ENCODE results near the gene EBLN1. TPM values are rescaled to one million over a fixed set of nuclear protein-coding genes. Genes with fewer than 3 reads are reported as not detected.
A peak's percentile ranks its signal among the peaks of the same experiment; 100 is the strongest.
"Not testable (repeated sequence)": the region's sequence is repeated elsewhere in the genome, so short reads cannot be mapped to it uniquely, and the experiment has no call there.

EBLN1 gene
- total RNA-seq, 1 experiment from 2014 or later: not detected

GRCh38 chr10:22244855-22245254, 27.0 kb upstream of the EBLN1 start:
- H3K4me3 ChIP-seq: no peak overlapping the region
- peak overlapping the region; percentile 66; the same call in 1 of the 2 replicates for H3K27ac ChIP-seq
- H3K27me3 ChIP-seq (replicated peaks): no peaks in the 10 kb centered on the region
- H3K9me3 ChIP-seq (replicated peaks): no peaks in the 10 kb centered on the region
- H3K36me3 ChIP-seq: no peaks in the 10 kb centered on the region
- H3K4me1 ChIP-seq (replicated peaks): peaks cover 29% of the 10 kb centered on the region
- DNase-seq (ENCODE audit: low read depth in 1 of 2, low spot score in 2 of 2): no peak

DNA sequence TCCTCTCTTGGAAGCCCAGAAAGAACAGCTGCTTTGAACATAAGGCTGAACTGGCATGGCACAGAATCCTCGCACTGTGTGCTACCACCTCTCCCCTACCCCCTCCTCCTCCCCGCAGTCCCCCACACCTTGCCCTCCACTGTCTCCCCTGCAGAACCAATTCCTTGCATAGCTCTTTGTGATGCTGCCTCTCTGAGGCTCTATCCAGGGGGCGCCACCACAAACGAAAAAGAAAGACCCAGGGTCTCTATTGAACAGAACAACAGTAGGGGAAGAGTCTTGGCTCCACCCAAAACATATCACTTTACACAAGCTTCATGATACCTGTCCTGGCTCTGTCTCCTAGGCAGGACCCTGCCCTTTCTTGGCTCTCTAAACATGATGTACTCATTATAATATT, 26.2 kb upstream of the EBLN1 start:
- no peaks in the 10 kb centered on the region for H3K27me3 ChIP-seq (replicated peaks)
- H3K27ac ChIP-seq: no peak overlapping the region
- H3K9me3 ChIP-seq (replicated peaks): no peaks in the 10 kb centered on the region
- H3K4me3 ChIP-seq: no peak overlapping the region
- DNase-seq (ENCODE audit: low read depth in 1 of 2, low spot score in 2 of 2): no peak
- H3K36me3 ChIP-seq: no peaks in the 10 kb centered on the region
- peaks cover 29% of the 10 kb centered on the region for H3K4me1 ChIP-seq (replicated peaks)

DNA sequence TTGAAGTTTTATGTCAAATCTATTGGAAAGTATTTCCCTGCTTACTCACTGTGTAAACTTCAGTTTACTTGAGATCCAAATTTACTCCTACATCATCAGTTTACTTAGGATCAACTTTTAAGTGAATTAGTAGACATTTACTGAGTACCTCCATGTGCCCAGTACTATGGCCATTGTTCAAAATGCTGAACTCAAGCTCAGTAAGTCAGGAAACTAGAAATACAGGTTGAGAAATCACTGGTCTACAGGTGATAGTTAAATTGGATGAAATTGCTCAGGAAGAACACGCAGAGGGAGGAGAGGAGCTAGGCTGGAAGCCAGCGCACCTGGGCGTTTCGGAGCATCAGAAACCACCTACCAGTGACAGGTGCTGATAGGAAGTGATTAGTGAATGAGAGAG, 25.5 kb upstream of the EBLN1 start:
- H3K36me3 ChIP-seq: no peaks in the 10 kb centered on the region
- DNase-seq (ENCODE audit: low read depth in 1 of 2, low spot score in 2 of 2): no peak
- H3K27me3 ChIP-seq (replicated peaks): no peaks in the 10 kb centered on the region
- H3K4me3 ChIP-seq: no peak overlapping the region
- H3K9me3 ChIP-seq (replicated peaks): no peaks in the 10 kb centered on the region
- peaks cover 29% of the 10 kb centered on the region for H3K4me1 ChIP-seq (replicated peaks)
- H3K27ac ChIP-seq: no peak overlapping the region

GRCh38 chr10:22231260-22231659, 13.4 kb upstream of the EBLN1 start:
- H3K4me3 ChIP-seq: no peak overlapping the region
- H3K27ac ChIP-seq: no peak overlapping the region
- H3K4me1 ChIP-seq (replicated peaks): peaks cover 12% of the 10 kb centered on the region; the same call in 1 of the 2 replicates
- no peaks in the 10 kb centered on the region for H3K36me3 ChIP-seq
- H3K27me3 ChIP-seq (replicated peaks): peaks cover 4% of the 10 kb centered on the region
- no peaks in the 10 kb centered on the region for H3K9me3 ChIP-seq (replicated peaks)
- no peak for DNase-seq (ENCODE audit: low read depth in 1 of 2, low spot score in 2 of 2)

DNA sequence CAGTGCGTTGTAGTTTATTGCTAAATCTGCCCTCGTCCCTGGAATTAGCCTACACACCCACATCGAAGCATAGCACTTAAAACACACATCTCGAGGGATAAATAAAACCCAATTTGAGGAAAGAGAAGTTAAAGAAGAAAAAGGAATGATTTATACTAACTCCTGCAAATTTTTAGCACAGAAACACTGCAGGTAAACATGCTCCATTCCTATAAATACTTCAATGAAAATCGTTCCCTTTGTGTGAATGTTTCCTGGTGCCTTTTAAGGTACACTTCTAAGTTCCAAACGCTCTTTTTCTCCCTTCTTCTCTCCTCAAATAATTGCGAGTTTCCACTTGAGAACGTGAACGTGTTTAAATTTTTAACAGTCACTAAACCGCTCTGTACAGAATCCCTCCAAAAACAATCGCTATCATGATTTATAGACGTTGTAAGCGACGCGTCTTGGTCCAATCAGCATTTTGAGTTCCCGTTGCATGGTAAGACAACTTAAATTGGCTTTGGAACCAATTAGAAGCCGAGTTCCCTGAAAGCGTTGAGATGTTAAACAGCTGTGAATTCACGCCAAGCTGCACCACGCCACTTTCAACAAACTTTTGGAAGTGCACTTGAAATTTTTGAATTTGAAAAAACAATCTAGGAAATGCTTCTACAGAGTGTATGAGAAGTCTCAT, 12.5 kb upstream of the EBLN1 start:
- Histone ChIP-seq H3K9me3 (replicated peaks) (no peaks in the 10 kb centered on the region), H3K27ac (peak overlapping the region; percentile 58), H3K36me3 (no peaks in the 10 kb centered on the region), H3K4me3 (peak overlapping the region; percentile 47), H3K4me1 (replicated peaks) (peaks cover 12% of the 10 kb centered on the region; the same call in 1 of the 2 replicates), H3K27me3 (replicated peaks) (peaks cover under 1% of the 10 kb centered on the region; the same call in 1 of the 2 replicates)
- DNase-seq (ENCODE audit: low read depth in 1 of 2, low spot score in 2 of 2): peak in 1 of 2 experiments; percentile 46

DNA sequence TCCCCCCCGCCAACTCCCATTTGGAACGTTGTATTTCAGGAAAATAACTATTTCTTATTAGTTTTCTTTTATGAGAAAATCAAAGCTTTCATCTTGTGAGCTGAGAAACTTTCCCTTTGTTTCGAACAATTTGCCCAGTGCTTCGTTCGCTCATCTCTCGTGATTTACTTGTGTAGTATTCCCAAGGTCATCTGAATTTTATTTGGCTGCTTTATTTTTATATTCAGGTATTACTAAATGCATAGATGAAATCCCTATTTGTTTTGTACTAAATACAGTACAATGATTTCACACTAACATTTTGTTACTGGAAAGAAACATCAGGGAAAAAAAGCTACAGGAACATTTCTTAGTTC, 12.0 kb upstream of the EBLN1 start:
- H3K9me3 ChIP-seq (replicated peaks): no peaks in the 10 kb centered on the region
- H3K4me3 ChIP-seq: peak overlapping the region; percentile 47
- no peak for DNase-seq (ENCODE audit: low read depth in 1 of 2, low spot score in 2 of 2)
- no peaks in the 10 kb centered on the region for H3K27me3 ChIP-seq (replicated peaks)
- no peaks in the 10 kb centered on the region for H3K36me3 ChIP-seq
- H3K27ac ChIP-seq: peak overlapping the region; percentile 58
- peaks cover 12% of the 10 kb centered on the region; the same call in 1 of the 2 replicates for H3K4me1 ChIP-seq (replicated peaks)

GRCh38 chr10:22228943-22229801, 11.4 kb upstream of the EBLN1 start:
- peak; percentile 92 to 98 for DNase-seq (ENCODE audit: low read depth in 1 of 2, low spot score in 2 of 2)
- Histone ChIP-seq H3K4me3 (peak overlapping the region; percentile 47), H3K27ac (peak overlapping the region; percentile 58), H3K27me3 (replicated peaks) (no peaks in the 10 kb centered on the region), H3K9me3 (replicated peaks) (no peaks in the 10 kb centered on the region), H3K36me3 (no peaks in the 10 kb centered on the region), H3K4me1 (replicated peaks) (peaks cover 12% of the 10 kb centered on the region; the same call in 1 of the 2 replicates)

GRCh38 chr10:22228167-22228938, 10.5 kb upstream of the EBLN1 start:
- peak overlapping the region; percentile 41 for H3K27ac ChIP-seq
- DNase-seq (ENCODE audit: low read depth in 1 of 2, low spot score in 2 of 2): no peak
- peaks cover 12% of the 10 kb centered on the region; the same call in 1 of the 2 replicates for H3K4me1 ChIP-seq (replicated peaks)

DNA sequence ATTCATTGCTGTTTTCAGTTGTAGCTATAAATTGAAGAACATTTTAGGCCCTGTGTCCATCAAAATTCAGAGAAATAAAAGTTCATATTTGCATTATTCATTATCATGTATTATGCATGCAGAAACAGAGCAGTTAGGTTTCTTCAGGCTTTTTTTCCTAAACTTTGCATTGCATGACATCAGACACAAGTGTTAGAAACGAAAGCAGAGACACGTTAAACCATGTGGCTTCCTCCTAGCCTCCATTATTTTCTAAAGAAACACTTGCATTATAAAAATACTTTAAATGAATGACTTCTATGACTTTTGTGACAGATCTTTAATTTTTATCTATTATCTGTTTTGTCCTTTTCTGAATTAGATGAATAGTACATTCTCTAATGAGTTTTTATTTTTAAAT, 8.8 kb upstream of the EBLN1 start:
- H3K4me3 ChIP-seq: no peak overlapping the region
- no peak overlapping the region for H3K27ac ChIP-seq
- peaks cover 12% of the 10 kb centered on the region; the same call in 1 of the 2 replicates for H3K4me1 ChIP-seq (replicated peaks)
- H3K27me3 ChIP-seq (replicated peaks): no peaks in the 10 kb centered on the region
- H3K9me3 ChIP-seq (replicated peaks): no peaks in the 10 kb centered on the region
- no peaks in the 10 kb centered on the region for H3K36me3 ChIP-seq
- no peak for DNase-seq (ENCODE audit: low read depth in 1 of 2, low spot score in 2 of 2)

More at GRCh38 chr10:22228167-22228938, 10.5 kb upstream of the EBLN1 start:
- H3K4me3 ChIP-seq: peak overlapping the region; percentile 47
- H3K27me3 ChIP-seq (replicated peaks): no peaks in the 10 kb centered on the region
- no peaks in the 10 kb centered on the region for H3K36me3 ChIP-seq
- no peaks in the 10 kb centered on the region for H3K9me3 ChIP-seq (replicated peaks)

DNA sequence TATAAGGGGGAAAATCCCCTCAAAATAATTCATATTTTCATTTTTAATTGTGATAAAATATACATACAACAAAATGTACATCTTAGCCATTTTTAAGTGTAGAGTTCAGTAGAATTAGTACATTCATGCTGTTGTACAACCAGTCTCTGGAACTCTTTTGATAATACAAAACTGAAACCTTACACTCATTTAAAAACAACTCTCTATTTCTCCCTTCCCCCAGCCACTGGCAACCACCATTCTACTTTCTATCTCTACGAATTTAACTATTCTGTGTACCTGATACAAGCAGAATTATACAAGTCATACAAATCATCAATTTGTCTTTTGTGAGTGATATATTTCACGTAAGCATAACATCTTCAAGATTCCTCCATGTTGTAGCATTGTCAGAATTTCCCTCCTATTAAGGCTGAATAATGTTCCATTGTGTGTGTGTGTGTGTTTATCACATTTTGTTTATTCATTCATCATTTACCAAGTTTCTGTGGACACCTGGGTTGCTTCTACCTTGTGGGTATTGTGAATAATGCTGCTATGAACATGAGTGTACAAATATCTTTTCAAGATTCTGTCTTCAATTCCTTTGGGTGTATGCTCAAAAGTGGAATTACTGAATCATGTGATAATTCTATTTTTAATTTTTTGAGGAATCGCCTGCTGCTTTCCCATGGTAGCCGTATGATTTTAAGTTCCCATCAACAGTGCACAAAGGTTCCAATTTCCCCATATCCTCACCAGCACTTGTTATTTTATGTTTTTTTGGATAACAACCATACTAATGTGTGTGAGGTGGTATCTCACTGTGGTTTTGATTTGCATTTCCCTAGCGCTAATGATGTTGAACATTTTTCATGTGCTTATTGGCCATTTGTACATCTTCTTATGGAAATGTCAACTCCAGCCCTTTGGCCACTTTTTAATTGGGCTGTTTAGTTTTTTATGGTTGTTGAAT, 4.7 kb upstream of the EBLN1 start:
- H3K4me1 ChIP-seq (replicated peaks): no peaks in the 10 kb centered on the region
- H3K9me3 ChIP-seq (replicated peaks): no peaks in the 10 kb centered on the region
- no peak overlapping the region for H3K27ac ChIP-seq
- H3K27me3 ChIP-seq (replicated peaks): no peaks in the 10 kb centered on the region
- no peak overlapping the region for H3K4me3 ChIP-seq
- no peak for DNase-seq (ENCODE audit: low read depth in 1 of 2, low spot score in 2 of 2)
- no peaks in the 10 kb centered on the region for H3K36me3 ChIP-seq

DNA sequence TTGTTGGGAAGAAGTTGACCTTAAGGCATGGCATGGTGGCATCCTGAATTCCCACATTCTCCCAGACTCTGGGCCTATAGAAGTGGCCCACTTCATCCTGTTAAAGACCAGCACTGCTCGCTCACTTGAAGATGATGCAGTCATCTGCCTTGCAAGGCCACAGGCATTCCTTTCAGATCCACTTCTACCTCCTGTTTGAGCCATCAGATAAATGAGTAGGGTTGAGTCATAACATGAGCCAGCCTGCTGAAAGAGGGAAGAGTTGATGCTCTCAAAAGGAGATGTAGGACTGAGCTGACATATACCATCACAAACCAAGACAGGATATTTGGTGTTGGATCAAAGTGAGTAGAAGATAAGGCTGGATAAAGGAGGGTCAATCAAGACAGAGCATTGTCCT, 1.5 kb upstream of the EBLN1 start:
- Histone ChIP-seq H3K4me3 (no peak overlapping the region), H3K4me1 (replicated peaks) (no peaks in the 10 kb centered on the region), H3K27me3 (replicated peaks) (peaks cover 4% of the 10 kb centered on the region; the same call in 1 of the 2 replicates), H3K36me3 (no peaks in the 10 kb centered on the region), H3K27ac (no peak overlapping the region), H3K9me3 (replicated peaks) (no peaks in the 10 kb centered on the region)
- DNase-seq (ENCODE audit: low read depth in 1 of 2, low spot score in 2 of 2): no peak

DNA sequence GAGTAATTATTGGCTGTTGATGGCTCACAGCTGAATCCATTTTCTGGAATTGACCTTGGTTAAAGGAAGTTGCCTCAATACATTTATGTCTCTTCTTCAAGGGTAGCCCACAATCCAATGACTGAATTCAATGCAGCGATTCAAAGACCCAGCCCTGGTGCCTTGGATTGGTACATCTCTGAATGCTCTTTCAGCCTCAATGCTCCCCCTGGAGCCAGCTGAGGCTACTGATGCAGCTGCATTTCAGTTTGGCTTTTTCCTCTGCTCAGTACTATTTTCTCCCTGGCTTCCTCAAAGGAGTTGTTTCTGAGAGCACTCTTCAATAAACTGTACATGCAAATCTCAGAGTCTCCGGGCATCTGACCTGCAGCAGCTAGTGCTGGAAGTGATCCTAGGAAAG, 633 bp upstream of the EBLN1 start:
- Histone ChIP-seq H3K36me3 (no peaks in the 10 kb centered on the region), H3K27me3 (replicated peaks) (peaks cover 8% of the 10 kb centered on the region; the same call in 1 of the 2 replicates), H3K27ac (no peak overlapping the region), H3K9me3 (replicated peaks) (no peaks in the 10 kb centered on the region), H3K4me1 (replicated peaks) (no peaks in the 10 kb centered on the region), H3K4me3 (no peak overlapping the region)
- no peak for DNase-seq (ENCODE audit: low read depth in 1 of 2, low spot score in 2 of 2)

GRCh38 chr10:22217084-22217483, 731 bp downstream of the EBLN1 start:
- H3K9me3 ChIP-seq (replicated peaks); H3K4me1 ChIP-seq (replicated peaks); H3K4me3 ChIP-seq; DNase-seq (ENCODE audit: low read depth in 1 of 2, low spot score in 2 of 2); H3K27me3 ChIP-seq (replicated peaks); H3K36me3 ChIP-seq; H3K27ac ChIP-seq: not testable (repeated sequence)

Measured in SJSA1 (cell line).